Panc1 (cell line): ENCODE measurements around the gene LMBRD1. TPM values are rescaled to one million over a fixed set of nuclear protein-coding genes. Genes with fewer than 3 reads are reported as not detected.

Experiments
- ATAC-seq: fragments of 200-7000 bp; cut with Tn5 transposase; 2 replicates; pipeline ENCODE4 v1.9.1; 2020; ENCODE audit warnings: mild to moderate bottlenecking, moderate library complexity
- BruUV-seq: library from RNA; stranded (reverse); fragments of 400-500 nt; replicated peaks from 2 replicates; lab custom pipeline; 2021; lab: Mats Ljungman, UMichigan
- CTCF ChIA-PET: fragments of 300-600 bp; sonication (Branson Sonifier 250); formaldehyde crosslinking; loops from one replicate; lab custom pipeline; 2022; ENCODE audit warnings: antibody characterized with exemption; lab: Charles Lee
- POLR2A ChIA-PET: fragments of 300-600 bp; sonication (Branson Sonifier 250); formaldehyde crosslinking; loops from one replicate; lab custom pipeline; 2022; ENCODE audit warnings: antibody characterized with exemption; lab: Charles Lee
- DNase-seq: peaks from one replicate; pipeline ENCODE4 v3.0.0-alpha.2; 2010; ENCODE audit warnings: low read depth, low spot score
- H3K27ac ChIP-seq: 2 replicates; pipeline ENCODE4 v1.5.1; 2011; ENCODE audit warnings: mild to moderate bottlenecking, low read length, inconsistent platforms
- H3K27me3 ChIP-seq: fragments of 200-500 bp; sonication (Bioruptor generic); 2 replicates; pipeline ENCODE4 v1.6.0; 2014; ENCODE audit warnings: low read length, inconsistent platforms; ENCODE audit not compliant: control insufficient read depth, insufficient read depth
- H3K36me3 ChIP-seq: fragments of 200-500 bp; sonication (Bioruptor generic); 2 replicates; pipeline ENCODE4 v1.5.1; 2014; ENCODE audit warnings: inconsistent platforms, mild to moderate bottlenecking, low read length, moderate library complexity; ENCODE audit not compliant: control insufficient read depth, insufficient read depth
- H3K4me1 ChIP-seq: 2 replicates; pipeline ENCODE4 v1.5.1; 2011; ENCODE audit warnings: inconsistent platforms, mild to moderate bottlenecking, low read length, moderate library complexity; ENCODE audit not compliant: control insufficient read depth, insufficient read depth
- H3K4me3 ChIP-seq, 2 experiments: 2 replicates each; pipeline ENCODE4 v1.5.1; 2011 to 2012; ENCODE audit warnings: low read depth in 2 of 2, low read length in 2 of 2, mild to moderate bottlenecking in 2 of 2, inconsistent platforms in 1 of 2, moderate library complexity in 1 of 2
- H3K9me3 ChIP-seq: fragments of 200-500 bp; sonication (Bioruptor generic); 2 replicates; pipeline ENCODE4 v1.5.1; 2014; ENCODE audit warnings: low read depth, mild to moderate bottlenecking, inconsistent platforms, low read length, moderate library complexity; ENCODE audit not compliant: control insufficient read depth, insufficient read depth
- POLR2AphosphoS5 ChIP-seq: IDR thresholded peaks from 2 replicates; pipeline ENCODE4 v1.6.1; 2012; ENCODE audit warnings: mild to moderate bottlenecking, low read depth, low read length, moderate library complexity
- SIN3A ChIP-seq: IDR thresholded peaks from 2 replicates; pipeline ENCODE4 v1.6.1; 2012; ENCODE audit warnings: low read depth, mild to moderate bottlenecking, low read length, moderate library complexity, borderline replicate concordance; ENCODE audit not compliant: insufficient read depth
- TCF7L2 ChIP-seq: IDR thresholded peaks from 2 replicates; pipeline ENCODE4 v1.6.1; 2011; ENCODE audit warnings: mild to moderate bottlenecking, low read depth, low read length, inconsistent platforms
- in situ Hi-C: cut with HindIII; loops from 2 replicates; pipeline ENCODE4 v1.10.0; 2016; ENCODE audit warnings: low sequenced_read_pairs, low pct_unique_long_range_greater_than_20kb
- intact Hi-C: fragments of 100-400 bp; cut with micrococcal nuclease; formaldehyde crosslinking; loops from one replicate; pipeline ENCODE4 v1.10.0; 2022; ENCODE audit not compliant: unreplicated experiment
- total RNA-seq: library from RNA; stranded (reverse); gene quantifications from one replicate; pipeline ENCODE4 v1.2.1, GENCODE V29; 2021; ENCODE audit not compliant: unreplicated experiment
- TF ChIP-seq, protein P1 (sequence below): fragments of 450-650 bp; IDR thresholded peaks from 2 replicates; pipeline ENCODE4 v1.5.1; 2017; ENCODE audit warnings: mild to moderate bottlenecking
- TF ChIP-seq, protein P2 (sequence below), 2 experiments: IDR thresholded peaks; 2 replicates each; pipeline ENCODE4 v1.6.1; 2011 to 2012; ENCODE audit warnings: low read depth in 2 of 2, control low read depth in 1 of 2, low read length in 1 of 2, mild to moderate bottlenecking in 1 of 2, moderate library complexity in 1 of 2; ENCODE audit not compliant: insufficient read depth in 1 of 2

LMBRD1 gene
- total RNA-seq, 1 experiment from 2014 or later = 17.9 TPM

DNA sequence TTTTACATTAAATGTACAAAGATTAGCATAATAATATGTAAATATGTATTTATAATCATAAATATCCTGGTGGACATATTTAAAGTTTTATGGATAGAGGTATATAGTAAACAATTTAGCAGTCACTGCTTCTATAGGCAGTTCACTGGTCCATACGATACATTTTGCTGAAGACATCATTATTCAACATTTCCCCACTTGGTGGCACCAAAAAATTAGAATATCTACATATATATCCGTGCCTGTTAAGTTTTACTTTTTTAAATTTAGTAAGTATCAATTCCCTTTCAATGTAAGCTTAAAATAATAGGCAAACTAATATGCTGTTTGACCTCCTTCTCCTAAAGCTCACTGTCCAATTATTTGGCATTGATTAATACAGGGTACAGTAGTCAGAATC lies 64.2 kb downstream of the LMBRD1 start:
- BruUV-seq = no TSS peak
- CTCF ChIA-PET = no interaction called here
- DNase-seq = peak; percentile 13

DNA sequence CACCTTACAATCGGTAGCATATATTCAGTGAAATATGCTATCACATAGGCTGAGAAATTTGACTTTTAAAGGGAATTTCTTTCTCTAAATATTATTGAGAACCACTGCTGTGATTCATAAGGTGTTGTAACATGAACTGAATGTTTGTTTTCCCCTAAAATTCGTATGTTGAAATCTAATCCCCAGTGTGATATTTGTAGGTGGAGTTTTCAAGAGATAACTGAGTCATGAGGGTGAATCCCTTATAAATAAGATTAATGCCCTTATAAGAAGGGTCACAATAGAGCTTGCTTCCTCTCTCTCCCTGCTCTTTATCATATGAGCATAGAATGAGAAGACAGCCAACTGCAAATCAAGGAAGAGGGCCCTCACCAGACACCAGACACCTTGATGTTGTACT lies 64.8 kb downstream of the LMBRD1 start:
- ChIA-PET CTCF (no interaction called here), POLR2A (no interaction called here)
- Histone ChIP-seq H3K36me3 (no peaks in the 10 kb centered on the region), H3K4me3 (no peak overlapping the region), H3K4me1 (no peaks in the 10 kb centered on the region), H3K9me3 (no peaks in the 10 kb centered on the region), H3K27me3 (no peaks in the 10 kb centered on the region), H3K27ac (no peak overlapping the region)
- BruUV-seq = no TSS peak
- intact Hi-C loops = loop anchor here (5.0 kb wide), 2 partner anchors 435 to 855 kb away; no protein-coding TSS in a partner anchor
- DNase-seq (no peak), ATAC-seq (no peak)
- TF ChIP-seq, protein P1, sequence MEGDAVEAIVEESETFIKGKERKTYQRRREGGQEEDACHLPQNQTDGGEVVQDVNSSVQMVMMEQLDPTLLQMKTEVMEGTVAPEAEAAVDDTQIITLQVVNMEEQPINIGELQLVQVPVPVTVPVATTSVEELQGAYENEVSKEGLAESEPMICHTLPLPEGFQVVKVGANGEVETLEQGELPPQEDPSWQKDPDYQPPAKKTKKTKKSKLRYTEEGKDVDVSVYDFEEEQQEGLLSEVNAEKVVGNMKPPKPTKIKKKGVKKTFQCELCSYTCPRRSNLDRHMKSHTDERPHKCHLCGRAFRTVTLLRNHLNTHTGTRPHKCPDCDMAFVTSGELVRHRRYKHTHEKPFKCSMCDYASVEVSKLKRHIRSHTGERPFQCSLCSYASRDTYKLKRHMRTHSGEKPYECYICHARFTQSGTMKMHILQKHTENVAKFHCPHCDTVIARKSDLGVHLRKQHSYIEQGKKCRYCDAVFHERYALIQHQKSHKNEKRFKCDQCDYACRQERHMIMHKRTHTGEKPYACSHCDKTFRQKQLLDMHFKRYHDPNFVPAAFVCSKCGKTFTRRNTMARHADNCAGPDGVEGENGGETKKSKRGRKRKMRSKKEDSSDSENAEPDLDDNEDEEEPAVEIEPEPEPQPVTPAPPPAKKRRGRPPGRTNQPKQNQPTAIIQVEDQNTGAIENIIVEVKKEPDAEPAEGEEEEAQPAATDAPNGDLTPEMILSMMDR = no peak
- TF ChIP-seq TCF7L2 (no peak), SIN3A (no peak), POLR2AphosphoS5 (no peak)
- TF ChIP-seq, protein P2, sequence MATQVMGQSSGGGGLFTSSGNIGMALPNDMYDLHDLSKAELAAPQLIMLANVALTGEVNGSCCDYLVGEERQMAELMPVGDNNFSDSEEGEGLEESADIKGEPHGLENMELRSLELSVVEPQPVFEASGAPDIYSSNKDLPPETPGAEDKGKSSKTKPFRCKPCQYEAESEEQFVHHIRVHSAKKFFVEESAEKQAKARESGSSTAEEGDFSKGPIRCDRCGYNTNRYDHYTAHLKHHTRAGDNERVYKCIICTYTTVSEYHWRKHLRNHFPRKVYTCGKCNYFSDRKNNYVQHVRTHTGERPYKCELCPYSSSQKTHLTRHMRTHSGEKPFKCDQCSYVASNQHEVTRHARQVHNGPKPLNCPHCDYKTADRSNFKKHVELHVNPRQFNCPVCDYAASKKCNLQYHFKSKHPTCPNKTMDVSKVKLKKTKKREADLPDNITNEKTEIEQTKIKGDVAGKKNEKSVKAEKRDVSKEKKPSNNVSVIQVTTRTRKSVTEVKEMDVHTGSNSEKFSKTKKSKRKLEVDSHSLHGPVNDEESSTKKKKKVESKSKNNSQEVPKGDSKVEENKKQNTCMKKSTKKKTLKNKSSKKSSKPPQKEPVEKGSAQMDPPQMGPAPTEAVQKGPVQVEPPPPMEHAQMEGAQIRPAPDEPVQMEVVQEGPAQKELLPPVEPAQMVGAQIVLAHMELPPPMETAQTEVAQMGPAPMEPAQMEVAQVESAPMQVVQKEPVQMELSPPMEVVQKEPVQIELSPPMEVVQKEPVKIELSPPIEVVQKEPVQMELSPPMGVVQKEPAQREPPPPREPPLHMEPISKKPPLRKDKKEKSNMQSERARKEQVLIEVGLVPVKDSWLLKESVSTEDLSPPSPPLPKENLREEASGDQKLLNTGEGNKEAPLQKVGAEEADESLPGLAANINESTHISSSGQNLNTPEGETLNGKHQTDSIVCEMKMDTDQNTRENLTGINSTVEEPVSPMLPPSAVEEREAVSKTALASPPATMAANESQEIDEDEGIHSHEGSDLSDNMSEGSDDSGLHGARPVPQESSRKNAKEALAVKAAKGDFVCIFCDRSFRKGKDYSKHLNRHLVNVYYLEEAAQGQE (IDR thresholded peaks at IDR 0.05; ENCODE audit: insufficient read depth in 1 of 2, low read depth in 2 of 2, low read length in 1 of 2) = no peak
- in situ Hi-C loops = no loop called here

More for the DNA sequence above, 64.2 kb downstream of the LMBRD1 start:
- intact Hi-C loops = loop anchor here (5.0 kb wide), 2 partner anchors 435 to 855 kb away; no protein-coding TSS in a partner anchor
- in situ Hi-C loops = no loop called here
- ATAC-seq = no peak
- TF ChIP-seq, protein P1 = peak; percentile 29; the same call in 1 of the 2 replicates
- no peak for TF ChIP-seq POLR2AphosphoS5
- no peak overlapping the region for H3K27ac ChIP-seq
- POLR2A ChIA-PET = no interaction called here
- H3K4me3 ChIP-seq = no peak overlapping the region
- H3K27me3 ChIP-seq = no peaks in the 10 kb centered on the region
- no peaks in the 10 kb centered on the region for H3K9me3 ChIP-seq
- no peaks in the 10 kb centered on the region for H3K4me1 ChIP-seq
- H3K36me3 ChIP-seq = no peaks in the 10 kb centered on the region
